Upper lobe of right lung (tissue), 1 donor: ENCODE measurements around the gene MICAL1. TPM values are rescaled to one million over a fixed set of nuclear protein-coding genes. Genes with fewer than 3 reads are reported as not detected.

Experiments
- ATAC-seq: fragments of 200-7000 bp; cut with Tn5 transposase; one replicate; pipeline ENCODE4 v1.9.1; 2020; ENCODE audit warnings: mild to moderate bottlenecking, moderate library complexity
- DNase-seq: peaks from one replicate; pipeline ENCODE4 v3.0.0-alpha.2; 2020
- H3K27ac ChIP-seq: fragments of 200-600 bp; one replicate; pipeline ENCODE4 v1.8.0; 2022
- H3K27me3 ChIP-seq: fragments of 200-600 bp; one replicate; pipeline ENCODE4 v1.8.0; 2022; ENCODE audit warnings: mild to moderate bottlenecking
- H3K36me3 ChIP-seq: fragments of 200-600 bp; one replicate; pipeline ENCODE4 v1.8.0; 2022
- H3K4me1 ChIP-seq: fragments of 200-600 bp; one replicate; pipeline ENCODE4 v1.8.0; 2022
- H3K4me3 ChIP-seq: fragments of 200-600 bp; one replicate; pipeline ENCODE4 v1.8.0; 2022; ENCODE audit warnings: mild to moderate bottlenecking
- H3K9me3 ChIP-seq: fragments of 200-600 bp; one replicate; pipeline ENCODE4 v1.8.0; 2022
- intact Hi-C: fragments of 100-400 bp; cut with DNase I; formaldehyde crosslinking; loops from one replicate; pipeline ENCODE4 v1.11.0; 2022
- total RNA-seq: library from RNA; stranded (reverse); fragmentation: NEBNext Ultra II Directional; extraction: Animal tissue kit (Norgen Biotek cat#: 25700); gene quantifications from one replicate; pipeline ENCODE4 v1.2.1, GENCODE V29; 2021
- TF ChIP-seq, protein P1 (sequence below): fragments of 200-600 bp; IDR thresholded peaks from one replicate; pipeline ENCODE4 v1.8.0; 2022; ENCODE audit warnings: antibody characterized with exemption
- donor health status: DM: no; HTN: yes; CAD: no; lungs with severe emphysema.

Gene MICAL1
- total RNA-seq, 1 donor from 2014 or later = 53.6 TPM

DNA sequence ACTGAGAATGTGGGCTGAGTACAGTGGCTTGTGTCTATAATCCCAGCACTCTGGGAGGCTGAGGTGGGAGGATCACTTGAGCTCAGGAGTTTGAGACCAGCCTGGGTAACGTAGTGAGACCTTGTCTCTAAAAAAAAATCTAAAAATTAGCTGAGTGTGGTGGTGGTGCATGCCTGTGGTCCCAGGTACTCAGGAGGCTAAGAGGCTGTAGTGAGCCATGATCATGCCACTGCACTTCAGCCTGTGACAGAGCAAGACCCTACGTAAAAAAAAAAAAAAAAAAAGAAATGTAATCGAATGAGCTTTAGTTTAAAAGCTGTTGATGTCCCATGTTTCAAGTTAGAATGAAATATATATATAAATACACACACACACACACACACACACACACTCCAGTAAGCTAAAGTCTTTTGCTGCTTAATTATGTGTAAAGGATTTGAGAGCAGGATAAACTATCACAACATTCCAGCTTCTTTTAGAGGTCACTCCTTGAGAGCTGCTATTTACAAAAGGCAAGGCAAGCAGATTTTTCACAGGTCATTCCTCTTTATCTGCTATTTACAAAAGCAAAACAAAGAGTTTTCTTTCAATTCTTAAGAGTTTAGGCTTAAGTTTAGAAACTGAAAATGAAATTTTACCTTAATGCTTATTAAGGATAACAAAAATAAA, 4.7 kb upstream of the MICAL1 start:
- ATAC-seq (no peak), DNase-seq (no peak)
- TF ChIP-seq, protein P1, sequence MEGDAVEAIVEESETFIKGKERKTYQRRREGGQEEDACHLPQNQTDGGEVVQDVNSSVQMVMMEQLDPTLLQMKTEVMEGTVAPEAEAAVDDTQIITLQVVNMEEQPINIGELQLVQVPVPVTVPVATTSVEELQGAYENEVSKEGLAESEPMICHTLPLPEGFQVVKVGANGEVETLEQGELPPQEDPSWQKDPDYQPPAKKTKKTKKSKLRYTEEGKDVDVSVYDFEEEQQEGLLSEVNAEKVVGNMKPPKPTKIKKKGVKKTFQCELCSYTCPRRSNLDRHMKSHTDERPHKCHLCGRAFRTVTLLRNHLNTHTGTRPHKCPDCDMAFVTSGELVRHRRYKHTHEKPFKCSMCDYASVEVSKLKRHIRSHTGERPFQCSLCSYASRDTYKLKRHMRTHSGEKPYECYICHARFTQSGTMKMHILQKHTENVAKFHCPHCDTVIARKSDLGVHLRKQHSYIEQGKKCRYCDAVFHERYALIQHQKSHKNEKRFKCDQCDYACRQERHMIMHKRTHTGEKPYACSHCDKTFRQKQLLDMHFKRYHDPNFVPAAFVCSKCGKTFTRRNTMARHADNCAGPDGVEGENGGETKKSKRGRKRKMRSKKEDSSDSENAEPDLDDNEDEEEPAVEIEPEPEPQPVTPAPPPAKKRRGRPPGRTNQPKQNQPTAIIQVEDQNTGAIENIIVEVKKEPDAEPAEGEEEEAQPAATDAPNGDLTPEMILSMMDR = no peak
- Histone ChIP-seq H3K4me1 (peaks cover 20% of the 10 kb centered on the region), H3K9me3 (no peaks in the 10 kb centered on the region), H3K27me3 (no peaks in the 10 kb centered on the region), H3K27ac (no peak overlapping the region), H3K36me3 (peaks cover 38% of the 10 kb centered on the region), H3K4me3 (no peak overlapping the region)
- intact Hi-C loops = no loop called here

DNA sequence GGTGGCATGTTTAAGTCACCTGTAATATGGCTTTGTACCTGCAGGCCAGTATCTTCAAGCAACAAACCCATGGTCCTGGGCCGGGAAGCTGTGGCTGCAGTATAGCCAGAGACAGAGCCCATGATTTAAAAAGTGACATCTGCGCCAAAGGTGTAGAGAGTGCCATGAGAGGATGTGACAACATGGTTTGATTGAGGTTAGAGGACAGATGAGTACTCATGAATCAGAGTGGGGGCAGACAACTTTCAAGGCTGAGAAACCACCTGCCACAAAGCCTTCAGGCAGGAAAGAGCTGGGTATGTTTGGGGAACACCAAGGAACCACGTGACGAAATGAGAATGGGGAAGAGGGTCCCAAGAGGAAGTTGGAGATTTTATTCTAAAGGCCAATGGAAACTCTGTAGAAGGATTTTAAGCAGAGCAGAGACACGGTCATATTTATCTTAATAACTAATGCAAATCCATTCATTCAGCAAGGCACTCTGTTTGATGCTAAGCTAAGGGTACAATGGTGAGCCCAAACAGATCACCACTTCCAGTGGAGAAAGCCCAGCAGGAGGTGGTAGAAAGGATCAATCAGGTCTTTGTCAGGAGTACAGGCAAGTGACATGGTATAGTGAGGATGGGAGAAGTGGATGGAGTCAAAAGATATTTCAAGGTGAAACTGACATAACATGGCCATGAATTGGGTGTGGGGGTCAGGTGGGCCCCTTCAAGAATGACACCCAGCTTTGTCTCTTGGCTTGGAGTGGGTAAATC, 3.4 kb upstream of the MICAL1 start:
- Histone ChIP-seq H3K27me3 (no peaks in the 10 kb centered on the region), H3K27ac (peak overlapping the region; percentile 3), H3K4me3 (no peak overlapping the region), H3K4me1 (peaks cover 29% of the 10 kb centered on the region), H3K9me3 (no peaks in the 10 kb centered on the region), H3K36me3 (peaks cover 25% of the 10 kb centered on the region)
- ATAC-seq (no peak), DNase-seq (no peak)
- intact Hi-C loops = no loop called here
- TF ChIP-seq, protein P1 = no peak

DNA sequence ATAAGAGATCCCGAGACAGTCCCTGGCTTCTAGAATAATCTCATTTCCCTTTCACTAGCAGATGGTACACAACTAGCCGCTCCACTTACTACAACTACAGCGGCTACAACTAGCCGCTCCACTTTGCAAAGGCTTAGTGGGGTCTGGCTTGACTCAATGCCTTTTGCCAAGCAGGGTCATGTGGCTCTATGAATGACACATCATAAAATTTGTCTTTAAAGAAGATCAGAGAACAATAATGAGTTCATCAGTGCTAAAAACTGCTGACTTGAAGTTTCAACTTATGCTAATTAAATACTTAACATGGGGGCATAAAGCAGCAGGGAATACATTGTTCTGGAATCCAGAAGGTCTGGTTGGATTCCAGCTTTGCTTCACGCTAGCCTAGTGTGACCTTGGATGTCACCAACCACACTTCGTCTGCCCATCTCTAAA, 2.0 kb upstream of the MICAL1 start:
- Histone ChIP-seq H3K27ac (peak overlapping the region; percentile 86), H3K4me3 (no peak overlapping the region), H3K36me3 (peaks cover 24% of the 10 kb centered on the region), H3K9me3 (no peaks in the 10 kb centered on the region), H3K4me1 (peaks cover 40% of the 10 kb centered on the region), H3K27me3 (no peaks in the 10 kb centered on the region)
- intact Hi-C loops = no loop called here
- no peak for DNase-seq
- no peak for ATAC-seq
- TF ChIP-seq, protein P1 = no peak

DNA sequence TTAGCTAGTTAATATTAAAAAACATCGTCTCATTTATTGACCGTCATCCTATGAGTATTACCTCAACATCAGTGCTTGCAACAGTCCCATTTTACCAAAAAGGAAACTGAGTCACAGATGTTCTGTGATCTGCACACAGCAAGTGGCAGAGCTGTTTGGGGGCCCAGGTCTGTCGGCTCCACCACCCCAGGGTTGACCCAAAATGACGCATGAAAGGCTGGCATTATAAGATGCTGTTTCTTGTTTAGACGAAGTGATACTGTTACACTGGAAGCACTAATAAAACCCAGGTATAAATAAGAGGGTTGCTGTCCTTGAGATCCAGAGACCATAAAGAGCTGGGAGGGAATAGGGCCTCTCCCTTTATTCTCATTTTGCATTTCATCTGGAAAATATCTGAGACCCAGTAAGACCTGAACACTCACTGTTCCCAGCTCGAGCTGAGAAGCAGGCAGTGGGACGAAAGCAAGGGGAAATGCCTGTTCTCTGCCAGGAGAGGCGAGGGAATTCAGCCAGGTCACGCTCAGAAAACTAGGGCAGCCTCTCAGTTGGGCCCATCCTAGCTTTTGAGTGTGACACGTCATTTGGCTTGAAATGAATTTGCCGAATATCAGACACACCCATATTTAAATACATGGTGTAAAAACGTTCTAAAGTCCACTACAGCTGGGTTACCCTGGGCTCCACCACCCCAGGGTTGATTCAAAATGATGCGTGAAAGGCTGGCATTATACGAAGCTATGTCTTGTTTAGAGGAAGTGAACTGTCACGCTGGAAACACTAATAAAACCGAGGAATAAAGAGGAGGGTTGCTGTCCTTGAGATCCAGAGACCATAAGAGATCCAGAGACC, 1.4 kb upstream of the MICAL1 start:
- intact Hi-C loops = no loop called here
- ATAC-seq = peak; percentile 43
- Histone ChIP-seq H3K4me1 (peaks cover 40% of the 10 kb centered on the region), H3K27ac (peak overlapping the region; percentile 86), H3K27me3 (no peaks in the 10 kb centered on the region), H3K9me3 (no peaks in the 10 kb centered on the region), H3K36me3 (peaks cover 19% of the 10 kb centered on the region), H3K4me3 (peak overlapping the region; percentile 92)
- DNase-seq = no peak
- TF ChIP-seq, protein P1 = no peak

DNA sequence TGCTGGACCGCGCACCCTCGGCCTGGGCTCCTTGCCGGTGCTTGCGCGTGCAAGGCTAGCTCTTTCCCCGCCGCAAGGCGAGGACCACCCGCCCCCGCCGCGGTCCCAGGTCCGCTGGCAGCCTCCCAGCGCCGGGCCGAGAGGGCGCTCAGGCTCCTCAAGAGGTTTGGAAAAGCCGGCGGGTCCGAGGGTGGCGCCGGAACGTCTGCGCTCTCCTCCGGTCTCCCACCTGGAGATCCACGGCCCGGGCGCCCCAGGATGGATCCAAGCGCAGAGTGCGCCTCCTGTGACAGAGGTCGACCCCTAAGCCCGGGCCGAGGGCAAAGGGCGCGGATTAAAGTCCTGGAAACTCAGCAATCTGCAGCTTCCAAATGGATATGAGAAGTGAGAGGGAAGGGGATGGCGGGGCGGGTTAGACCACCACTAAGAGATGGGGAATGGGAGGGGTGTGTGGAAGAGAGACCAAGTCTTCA, 575 bp upstream of the MICAL1 start:
- TF ChIP-seq, protein P1 = no peak
- no peak for DNase-seq
- peaks cover 18% of the 10 kb centered on the region for H3K36me3 ChIP-seq
- peak; percentile 31 for ATAC-seq
- H3K4me1 ChIP-seq = peaks cover 40% of the 10 kb centered on the region
- intact Hi-C loops = no loop called here
- H3K9me3 ChIP-seq = no peaks in the 10 kb centered on the region
- H3K4me3 ChIP-seq = peak overlapping the region; percentile 92
- H3K27ac ChIP-seq = peak overlapping the region; percentile 86
- H3K27me3 ChIP-seq = no peaks in the 10 kb centered on the region
